Neural cell (in vitro differentiated cells): ENCODE results near the gene WDR55. TPM values are rescaled to one million over a fixed set of nuclear protein-coding genes. Genes with fewer than 3 reads are reported as not detected.
"Not testable (repeated sequence)": the region's sequence is repeated elsewhere in the genome, so short reads cannot be mapped to it uniquely, and the experiment has no call there.

Source experiments
- H2AFZ ChIP-seq: fragments of 200-600, 300-800 bp; sonication (generic), shearing (Covaris generic); 2 replicates; pipeline ENCODE4 v1.6.0; 2014; ENCODE audit warnings: low read depth, mild to moderate bottlenecking, antibody characterized with exemption, low read length, moderate library complexity
- H3F3A ChIP-seq: fragments of 200-600 bp; shearing (Covaris generic); 2 replicates; pipeline ENCODE4 v1.6.1; 2016; ENCODE audit warnings: mild to moderate bottlenecking, moderate library complexity, mixed read lengths, antibody characterized with exemption, low read length; ENCODE audit not compliant: insufficient read depth, poor library complexity, severe bottlenecking
- H3K27ac ChIP-seq: fragments of 200-600, 300-800 bp; sonication (generic), shearing (Covaris generic); 2 replicates; pipeline ENCODE4 v1.5.1; 2014; ENCODE audit warnings: mild to moderate bottlenecking, low read length, moderate library complexity
- H3K27me3 ChIP-seq: fragments of 300-800, 200-600 bp; sonication (generic), shearing (Covaris generic); 2 replicates; pipeline ENCODE4 v1.6.0; 2014; ENCODE audit warnings: mild to moderate bottlenecking, low read depth, low read length, moderate library complexity; ENCODE audit not compliant: insufficient read depth
- H3K36me3 ChIP-seq: fragments of 300-800, 200-600 bp; sonication (generic), shearing (Covaris generic); 2 replicates; pipeline ENCODE4 v1.5.1; 2014; ENCODE audit warnings: mild to moderate bottlenecking, antibody characterized with exemption, low read length, moderate library complexity; ENCODE audit not compliant: insufficient read depth
- H3K4me2 ChIP-seq: fragments of 300-800, 200-600 bp; sonication (generic), shearing (Covaris generic); 2 replicates; pipeline ENCODE4 v1.6.0; 2014; ENCODE audit warnings: mild to moderate bottlenecking, low read length
- H3K4me3 ChIP-seq: fragments of 300-800, 200-600 bp; sonication (generic), shearing (Covaris generic); 2 replicates; pipeline ENCODE4 v1.5.1; 2014; ENCODE audit warnings: mild to moderate bottlenecking, low read length, moderate library complexity
- H3K79me2 ChIP-seq: fragments of 200-600 bp; shearing (Covaris generic); replicated peaks from 2 replicates; pipeline ENCODE4 v1.6.0; 2014; ENCODE audit warnings: mild to moderate bottlenecking, low read length, moderate library complexity; ENCODE audit not compliant: insufficient read depth
- H3K9ac ChIP-seq: fragments of 300-800, 200-600 bp; sonication (generic), shearing (Covaris generic); 2 replicates; pipeline ENCODE4 v1.6.1; 2016; ENCODE audit warnings: mild to moderate bottlenecking, low read length, mixed read lengths
- H3K9me2 ChIP-seq: fragments of 200-600 bp; shearing (Covaris generic); 2 replicates; pipeline ENCODE4 v1.6.1; 2016; ENCODE audit warnings: mild to moderate bottlenecking, low read length, mixed read lengths; ENCODE audit not compliant: insufficient read depth
- H3K9me3 ChIP-seq: fragments of 200-600, 300-800 bp; sonication (generic), shearing (Covaris generic); 2 replicates; pipeline ENCODE4 v1.6.1; 2016; ENCODE audit warnings: mild to moderate bottlenecking, mixed run types, low read length, moderate library complexity, mixed read lengths
- H4K20me1 ChIP-seq: fragments of 200-600 bp; shearing (Covaris generic); 2 replicates; pipeline ENCODE4 v1.6.1; 2016; ENCODE audit warnings: mild to moderate bottlenecking, mixed run types; ENCODE audit not compliant: insufficient read depth
- CTCF ChIP-seq: fragments of 450-650 bp; IDR thresholded peaks from 2 replicates; pipeline ENCODE4 v1.5.1; 2014; ENCODE audit warnings: antibody characterized with exemption, mild to moderate bottlenecking, moderate library complexity; ENCODE audit not compliant: poor library complexity, severe bottlenecking
- EP300 ChIP-seq: fragments of 450-650 bp; conservative IDR thresholded peaks from 2 replicates; pipeline ENCODE4 v1.6.1; 2014; ENCODE audit warnings: antibody characterized with exemption, mild to moderate bottlenecking, moderate library complexity; ENCODE audit not compliant: poor library complexity, severe bottlenecking
- EZH2 ChIP-seq: fragments of 200-600, 300-800 bp; shearing (Covaris generic), sonication (generic); IDR thresholded peaks from 2 replicates; pipeline ENCODE4 v1.6.1; 2014; ENCODE audit warnings: antibody characterized with exemption, low read length, borderline replicate concordance, mild to moderate bottlenecking; ENCODE audit not compliant: insufficient read depth, poor library complexity, severe bottlenecking
- MXI1 ChIP-seq: fragments of 450-650 bp; conservative IDR thresholded peaks from 2 replicates; pipeline ENCODE4 v1.6.1; 2014; ENCODE audit warnings: antibody characterized with exemption, mild to moderate bottlenecking; ENCODE audit not compliant: poor library complexity, severe bottlenecking
- POLR2AphosphoS5 ChIP-seq: IDR thresholded peaks from 2 replicates; pipeline ENCODE4 v1.6.1; 2012
- RAD21 ChIP-seq: fragments of 450-650 bp; conservative IDR thresholded peaks from 2 replicates; pipeline ENCODE4 v1.6.1; 2014; ENCODE audit warnings: antibody characterized with exemption, mild to moderate bottlenecking, moderate library complexity
- REST ChIP-seq: IDR thresholded peaks from 2 replicates; pipeline ENCODE4 v1.6.1; 2012; ENCODE audit warnings: borderline replicate concordance
- SMC3 ChIP-seq: fragments of 450-650 bp; conservative IDR thresholded peaks from 2 replicates; pipeline ENCODE4 v1.6.1; 2014; ENCODE audit warnings: antibody characterized with exemption, mild to moderate bottlenecking, moderate library complexity; ENCODE audit not compliant: poor library complexity
- TAF1 ChIP-seq: IDR thresholded peaks from 2 replicates; pipeline ENCODE4 v1.6.1; 2012; ENCODE audit warnings: low read depth
- polyA minus RNA-seq: library from RNA; depleted of rRNA, polyadenylated mRNA; stranded (reverse); fragments of >200 nt; gene quantifications from 2 replicates; pipeline ENCODE4 v1.2.3, GENCODE V29; 2014
- polyA plus RNA-seq: library from polyadenylated mRNA; depleted of rRNA; stranded (reverse); fragments of >200 nt; gene quantifications from 2 replicates; pipeline ENCODE4 v1.2.3, GENCODE V29; 2014

The WDR55 gene
- polyA plus RNA-seq: 20.4 and 20.7 TPM in 2 replicates
- polyA minus RNA-seq: 12.7 and 13.1 TPM in 2 replicates

- H4K20me1 ChIP-seq: no peaks in the 10 kb centered on the region
- H3K36me3 ChIP-seq: peaks cover 7% of the 10 kb centered on the region
- H3K9me3 ChIP-seq: no peaks in the 10 kb centered on the region
- H3F3A ChIP-seq: no peaks in the 10 kb centered on the region
- peak within 1 kb of the TSS; percentile 78 for H3K27ac ChIP-seq
- H3K9me2 ChIP-seq: no peaks in the 10 kb centered on the region
- H3K4me2 ChIP-seq: peak within 1 kb of the TSS; percentile 71
- H2AFZ ChIP-seq: peak within 1 kb of the TSS; percentile 89
- H3K27me3 ChIP-seq: no peaks in the 10 kb centered on the region
- TF ChIP-seq REST: no peak
- peak; percentile 91 for TF ChIP-seq MXI1
- TF ChIP-seq TAF1: no peak
- no peak for TF ChIP-seq EP300
- TF ChIP-seq POLR2AphosphoS5: peak; percentile 82
- TF ChIP-seq CTCF: no peak
- peak; percentile 45 for TF ChIP-seq SMC3
- TF ChIP-seq EZH2: no peak
- TF ChIP-seq RAD21: peak; percentile 31
- H3K4me3 ChIP-seq: peak within 1 kb of the TSS; percentile 99
- H3K9ac ChIP-seq: peak within 1 kb of the TSS; percentile 85
- peaks cover 12% of the 10 kb centered on the region for H3K79me2 ChIP-seq
Measured at GRCh38 chr5:140664359-140665119, at the start of gene WDR55. WDR55 (plus strand) TSS chr5:140664904; CDS start chr5:140664913, 9 bp downstream.

- H3K9me3 ChIP-seq: no peaks in the 10 kb centered on the region
- no peaks in the 10 kb centered on the region for H3F3A ChIP-seq
- no peaks in the 10 kb centered on the region for H3K27me3 ChIP-seq
- no peak overlapping the region for H3K4me3 ChIP-seq
- no peak overlapping the region for H3K9ac ChIP-seq
- H3K9me2 ChIP-seq: no peaks in the 10 kb centered on the region
- no peak overlapping the region for H3K27ac ChIP-seq
- no peak overlapping the region for H2AFZ ChIP-seq
- H3K4me2 ChIP-seq: no peak overlapping the region
- H3K79me2 ChIP-seq: no peaks in the 10 kb centered on the region
- no peaks in the 10 kb centered on the region for H4K20me1 ChIP-seq
- H3K36me3 ChIP-seq: no peaks in the 10 kb centered on the region
- no peak for TF ChIP-seq EZH2
- TF ChIP-seq RAD21: no peak
- no peak for TF ChIP-seq TAF1
- no peak for TF ChIP-seq SMC3
- TF ChIP-seq MXI1: no peak
- TF ChIP-seq EP300: no peak
- TF ChIP-seq CTCF: no peak
- TF ChIP-seq POLR2AphosphoS5: no peak
- no peak for TF ChIP-seq REST
Measured at GRCh38 chr5:140622301-140622700, 42.4 kb upstream of the WDR55 start.

- not testable (repeated sequence) for H3K9me3 ChIP-seq, H3K9ac ChIP-seq, H3K79me2 ChIP-seq, H3K9me2 ChIP-seq, H4K20me1 ChIP-seq, H3K4me2 ChIP-seq, H2AFZ ChIP-seq, H3K27me3 ChIP-seq, H3K4me3 ChIP-seq, H3K27ac ChIP-seq, H3K36me3 ChIP-seq, H3F3A ChIP-seq
Measured at GRCh38 chr5:140623061-140623460, 41.6 kb upstream of the WDR55 start.
